Ishikawa (cell line): ENCODE data around the gene PTCRA.

ENCODE experiments used
- CEBPB ChIP-seq: IDR thresholded peaks from 2 replicates; pipeline ENCODE4 v1.6.1; 2012
- CREB1 ChIP-seq: IDR thresholded peaks from 2 replicates; pipeline ENCODE4 v1.6.1; 2012; ENCODE audit warnings: low read depth
- EGR1 ChIP-seq: IDR thresholded peaks from 2 replicates; pipeline ENCODE4 v1.6.1; 2012
- EP300 ChIP-seq: IDR thresholded peaks from 2 replicates; pipeline ENCODE4 v1.6.1; 2012; ENCODE audit warnings: borderline replicate concordance
- FOXM1 ChIP-seq: IDR thresholded peaks from 2 replicates; pipeline ENCODE4 v1.6.1; 2012; ENCODE audit warnings: low read depth, borderline replicate concordance
- MAX ChIP-seq: IDR thresholded peaks from 2 replicates; pipeline ENCODE4 v1.6.1; 2012
- NFIC ChIP-seq: IDR thresholded peaks from 2 replicates; pipeline ENCODE4 v1.6.1; 2012
- RAD21 ChIP-seq: IDR thresholded peaks from 2 replicates; pipeline ENCODE4 v1.6.1; 2012; ENCODE audit warnings: low read depth
- REST ChIP-seq: IDR thresholded peaks from 2 replicates; pipeline ENCODE4 v1.6.1; 2012; ENCODE audit warnings: low read depth, mild to moderate bottlenecking
- TAF1 ChIP-seq: IDR thresholded peaks from 2 replicates; pipeline ENCODE4 v1.6.1; 2012; ENCODE audit warnings: low read depth, mild to moderate bottlenecking
- TEAD4 ChIP-seq: IDR thresholded peaks from 2 replicates; pipeline ENCODE4 v1.6.1; 2012
- USF1 ChIP-seq: IDR thresholded peaks from 2 replicates; pipeline ENCODE4 v1.6.1; 2012
- YY1 ChIP-seq: IDR thresholded peaks from 2 replicates; pipeline ENCODE4 v1.6.1; 2012; ENCODE audit warnings: low read depth

GRCh38 chr6:42909835-42910234, 6.0 kb upstream of the PTCRA start:
- no peak for TF ChIP-seq TAF1
- TF ChIP-seq USF1, result no peak
- TF ChIP-seq REST, result no peak
- no peak for TF ChIP-seq EP300
- TF ChIP-seq MAX, result no peak
- no peak for TF ChIP-seq RAD21
- no peak for TF ChIP-seq YY1
- no peak for TF ChIP-seq EGR1
- TF ChIP-seq TEAD4, result no peak
- TF ChIP-seq NFIC, result no peak
- TF ChIP-seq CEBPB, result no peak
- no peak for TF ChIP-seq FOXM1
- TF ChIP-seq CREB1, result no peak
